HL-60 (cell line): ENCODE measurements around the gene HSPA12A.

Source experiments
- DNase-seq, 2 experiments: peaks; one replicate each; pipeline ENCODE4 v3.0.0-alpha.2; 2010 to 2020; ENCODE audit warnings: low read depth in 1 of 2, low spot score in 1 of 2
- H3K27ac ChIP-seq: fragments of 250-450 bp; sonication (Bioruptor Pico); replicated peaks from 2 replicates; pipeline ENCODE4 v1.5.1; 2020; ENCODE audit warnings: mild to moderate bottlenecking, moderate library complexity
- H3K27me3 ChIP-seq: fragments of 250-450 bp; sonication (Bioruptor Pico); 2 replicates; pipeline ENCODE4 v1.5.1; 2021; ENCODE audit warnings: mild to moderate bottlenecking, moderate library complexity; ENCODE audit not compliant: insufficient read depth, poor library complexity, severe bottlenecking
- H3K4me3 ChIP-seq: replicated peaks from 2 replicates; pipeline ENCODE4 v1.5.1; 2011; ENCODE audit warnings: mild to moderate bottlenecking, control low read depth, low read length; ENCODE audit not compliant: insufficient read depth
- CTCF ChIP-seq: IDR thresholded peaks from one replicate; pipeline ENCODE4 v1.5.1; 2011; ENCODE audit warnings: low read length, control low read depth, inconsistent platforms; ENCODE audit not compliant: insufficient read depth
- GABPA ChIP-seq: IDR thresholded peaks from 2 replicates; pipeline ENCODE4 v1.6.1; 2012; ENCODE audit warnings: low read depth
- POLR2AphosphoS5 ChIP-seq: IDR thresholded peaks from 2 replicates; pipeline ENCODE4 v1.6.1; 2012; ENCODE audit warnings: low read depth
- REST ChIP-seq: IDR thresholded peaks from 2 replicates; pipeline ENCODE4 v1.6.1; 2012; ENCODE audit warnings: low read depth; ENCODE audit not compliant: insufficient replicate concordance
- SPI1 ChIP-seq: IDR thresholded peaks from 2 replicates; pipeline ENCODE4 v1.6.1; 2012; ENCODE audit warnings: low read depth, mild to moderate bottlenecking, borderline replicate concordance

HSPA12A gene

GRCh38 chr10:116625845-116626244, 116.5 kb downstream of the HSPA12A start:
- Histone ChIP-seq H3K4me3 (no peak overlapping the region), H3K27me3 (no peaks in the 10 kb centered on the region), H3K27ac (no peak overlapping the region)
- no peak for DNase-seq
- TF ChIP-seq CTCF, result no peak
- TF ChIP-seq REST, result no peak
- no peak for TF ChIP-seq POLR2AphosphoS5
- TF ChIP-seq GABPA, result no peak
- no peak for TF ChIP-seq SPI1

DNA sequence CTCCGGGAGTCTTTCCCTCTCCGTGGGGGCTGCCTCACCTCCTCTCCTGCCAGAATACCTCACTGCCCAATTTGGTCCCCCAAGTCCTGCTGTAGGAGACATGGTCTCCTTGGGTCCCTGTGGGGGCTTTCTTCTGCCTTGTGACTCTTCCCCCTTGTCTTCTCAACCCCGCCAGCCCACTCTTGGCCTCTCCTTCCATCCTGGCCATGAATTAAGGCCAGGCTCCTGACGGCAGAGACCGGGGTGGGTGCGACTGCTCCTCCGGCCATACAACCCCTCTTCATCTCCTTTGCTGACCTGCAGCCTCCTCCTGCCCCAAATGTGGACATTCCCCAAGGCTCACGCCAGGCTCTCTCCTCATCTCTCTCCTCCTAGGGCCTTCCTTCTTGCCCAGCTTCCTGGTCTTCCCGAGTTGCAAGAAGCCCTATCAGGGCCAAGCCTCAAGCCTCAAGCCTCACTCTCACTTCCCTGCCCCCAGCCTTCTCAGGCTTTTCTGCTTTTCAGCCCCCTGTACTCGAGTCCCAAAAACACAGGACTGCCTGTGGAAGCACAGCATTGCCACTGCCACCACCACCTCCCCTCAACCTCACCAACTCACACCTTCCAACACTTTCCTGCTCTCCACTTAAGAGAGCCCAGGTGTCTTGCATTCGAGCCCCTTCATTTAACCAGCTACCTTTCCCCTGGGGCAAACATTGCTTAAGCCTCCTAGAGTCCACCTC, 120.3 kb downstream of the HSPA12A start:
- TF ChIP-seq SPI1, result no peak
- DNase-seq, result no peak
- Histone ChIP-seq H3K27me3 (no peaks in the 10 kb centered on the region), H3K27ac (no peak overlapping the region), H3K4me3 (no peak overlapping the region)

GRCh38 chr10:116621476-116621875, 120.9 kb downstream of the HSPA12A start:
- no peak for TF ChIP-seq POLR2AphosphoS5
- no peaks in the 10 kb centered on the region for H3K27me3 ChIP-seq
- H3K27ac ChIP-seq, result no peak overlapping the region
- no peak overlapping the region for H3K4me3 ChIP-seq
- no peak for DNase-seq
